Activated naive CD4-positive, alpha-beta T cell treated with anti-CD3 and anti-CD28 coated beads for 36 hours (primary cell): ENCODE data around the gene CT83. TPM values are rescaled to one million over a fixed set of nuclear protein-coding genes. Genes with fewer than 3 reads are reported as not detected.

ENCODE experiments used
- CTCF ChIA-PET: fragments of 350-600 bp; sonication (Branson Sonifier 250); formaldehyde crosslinking; loops from one replicate; lab custom pipeline; 2021; ENCODE audit warnings: antibody characterized with exemption; lab: Charles Lee
- DNase-seq: peaks from one replicate; pipeline ENCODE4 v3.0.0-alpha.2; 2020
- H3K27ac Mint-ChIP-seq: one replicate; pipeline ENCODE4 v1.8.0; 2021; ENCODE audit warnings: mild to moderate bottlenecking, mixed read lengths
- H3K27me3 Mint-ChIP-seq: one replicate; pipeline ENCODE4 v1.8.0; 2021; ENCODE audit warnings: low read depth, mixed read lengths
- H3K36me3 Mint-ChIP-seq: one replicate; pipeline ENCODE4 v1.8.0; 2021; ENCODE audit warnings: low read depth, mixed read lengths
- H3K4me1 Mint-ChIP-seq: one replicate; pipeline ENCODE4 v1.8.0; 2021; ENCODE audit warnings: low read depth, mixed read lengths
- H3K4me3 Mint-ChIP-seq: one replicate; pipeline ENCODE4 v1.8.0; 2021; ENCODE audit warnings: mild to moderate bottlenecking, moderate library complexity, mixed read lengths
- H3K9me3 Mint-ChIP-seq: one replicate; pipeline ENCODE4 v1.8.0; 2021; ENCODE audit warnings: mixed read lengths
- intact Hi-C: fragments of 100-400 bp; cut with micrococcal nuclease; formaldehyde crosslinking; loops from one replicate; pipeline ENCODE4 v1.15.1; 2023
- total RNA-seq, 2 experiments: library from RNA; stranded (reverse); gene quantifications; one replicate each; pipeline ENCODE4 v1.2.3, GENCODE V29; 2021

CT83 gene, protein sequence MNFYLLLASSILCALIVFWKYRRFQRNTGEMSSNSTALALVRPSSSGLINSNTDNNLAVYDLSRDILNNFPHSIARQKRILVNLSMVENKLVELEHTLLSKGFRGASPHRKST
- total RNA-seq: not detected

DNA sequence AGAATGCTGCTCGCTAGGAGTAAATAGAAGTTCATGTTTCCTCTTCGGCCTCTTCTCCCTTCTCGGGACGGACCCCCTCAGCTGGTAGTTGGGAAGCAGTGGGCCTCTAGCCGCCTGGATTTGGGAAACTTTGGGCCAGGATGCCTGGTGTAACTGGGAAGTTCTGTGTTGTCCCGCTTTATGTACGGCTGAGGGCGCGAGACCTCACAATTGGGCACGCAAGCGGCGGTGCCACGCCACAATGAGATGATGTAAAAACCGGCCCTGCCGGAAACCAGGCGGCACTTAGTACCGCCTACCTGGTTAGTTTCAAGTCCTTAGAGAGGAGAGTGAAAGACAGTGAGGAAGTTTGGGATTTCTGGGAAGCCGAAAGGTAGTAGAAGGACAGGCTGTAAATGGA lies at the start of gene CT83:
TSS of gene CT83 (minus strand) at position 155 of the 400 bp plus-strand sequence. CDS start at position 35, 120 bp downstream.
- Mint-ChIP-seq H3K27me3 (no peaks in the 10 kb centered on the region), H3K4me3 (no peak within 1 kb of the TSS), H3K36me3 (no peaks in the 10 kb centered on the region), H3K27ac (no peak within 1 kb of the TSS), H3K9me3 (no peaks in the 10 kb centered on the region), H3K4me1 (no peaks in the 10 kb centered on the region)
- DNase-seq: no peak
- CTCF ChIA-PET: no interaction called here
- intact Hi-C loops: no loop called here

DNA sequence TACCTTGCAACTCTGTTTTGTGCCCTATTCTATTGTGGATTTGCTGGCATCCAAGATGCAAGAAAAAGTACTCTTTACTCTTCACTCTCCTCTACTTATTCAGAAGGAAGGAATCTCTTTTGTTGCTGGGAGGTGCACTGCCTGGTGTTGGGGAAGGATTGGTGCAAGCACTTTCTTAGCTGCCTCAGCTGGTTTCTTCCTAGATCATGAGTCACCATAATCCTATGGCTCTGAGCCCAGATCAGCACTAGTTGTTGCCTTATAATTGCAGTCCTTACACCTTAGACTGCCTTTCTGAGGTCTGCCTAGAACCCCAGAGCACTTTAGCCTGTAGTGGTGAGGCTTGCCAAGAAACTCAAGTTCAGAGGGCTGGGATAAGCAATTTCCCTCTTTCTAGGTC lies 37.0 kb upstream of the CT83 start:
- no peaks in the 10 kb centered on the region for H3K36me3 Mint-ChIP-seq
- no peak overlapping the region for H3K4me3 Mint-ChIP-seq
- no peaks in the 10 kb centered on the region for H3K27me3 Mint-ChIP-seq
- CTCF ChIA-PET: no interaction called here
- intact Hi-C loops: no loop called here
- H3K4me1 Mint-ChIP-seq: no peaks in the 10 kb centered on the region
- DNase-seq: no peak
- peaks cover 1% of the 10 kb centered on the region for H3K9me3 Mint-ChIP-seq
- H3K27ac Mint-ChIP-seq: no peak overlapping the region

DNA sequence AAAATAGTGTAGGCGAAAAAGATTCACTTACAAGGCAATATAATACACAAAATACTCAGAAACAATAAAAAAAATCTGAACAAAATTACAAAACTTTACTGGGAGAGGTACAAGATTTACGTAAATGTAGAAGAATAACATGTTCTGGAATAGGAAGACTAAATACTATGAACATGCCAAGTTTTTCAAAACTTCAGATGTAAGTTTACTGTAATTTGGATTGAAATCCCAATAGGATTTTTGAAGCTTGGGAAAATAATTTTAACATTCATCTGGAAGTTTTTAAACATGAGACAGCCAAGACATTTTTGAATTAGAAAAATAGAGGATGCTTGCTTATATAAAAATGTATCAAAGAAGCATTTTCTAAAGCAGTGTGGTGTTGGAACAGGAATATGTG lies 30.5 kb upstream of the CT83 start:
- no peak overlapping the region for H3K4me3 Mint-ChIP-seq
- H3K4me1 Mint-ChIP-seq: no peaks in the 10 kb centered on the region
- no peak overlapping the region for H3K27ac Mint-ChIP-seq
- no peak for DNase-seq
- no peaks in the 10 kb centered on the region for H3K9me3 Mint-ChIP-seq
- no peaks in the 10 kb centered on the region for H3K36me3 Mint-ChIP-seq
- intact Hi-C loops: no loop called here
- no peaks in the 10 kb centered on the region for H3K27me3 Mint-ChIP-seq
- CTCF ChIA-PET: interaction anchor here (0.6 kb wide), 1 partner anchor 1168 kb away, joined by 3 read pairs; no protein-coding TSS in a partner anchor

DNA sequence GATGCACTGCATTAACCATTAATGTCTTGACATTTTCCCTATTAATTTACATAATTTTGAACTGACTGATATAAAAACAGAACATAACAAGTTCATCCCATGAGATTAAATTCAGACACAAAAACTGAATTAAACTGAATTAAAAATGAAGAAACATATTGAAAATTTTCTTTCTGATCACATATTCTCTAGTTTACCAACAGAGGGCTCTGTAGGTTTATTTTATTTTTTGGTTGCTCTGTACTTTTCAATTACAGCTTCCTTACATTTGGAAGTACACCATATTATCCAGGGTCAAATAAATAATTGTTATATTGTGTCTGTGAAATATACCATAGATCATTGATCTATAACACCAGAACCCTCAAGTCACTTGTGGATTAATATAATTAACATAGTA lies 27.3 kb upstream of the CT83 start:
- Mint-ChIP-seq H3K27me3 (no peaks in the 10 kb centered on the region), H3K9me3 (no peaks in the 10 kb centered on the region), H3K4me1 (no peaks in the 10 kb centered on the region), H3K27ac (no peak overlapping the region), H3K4me3 (no peak overlapping the region), H3K36me3 (no peaks in the 10 kb centered on the region)
- no peak for DNase-seq
- CTCF ChIA-PET: no interaction called here
- intact Hi-C loops: no loop called here

DNA sequence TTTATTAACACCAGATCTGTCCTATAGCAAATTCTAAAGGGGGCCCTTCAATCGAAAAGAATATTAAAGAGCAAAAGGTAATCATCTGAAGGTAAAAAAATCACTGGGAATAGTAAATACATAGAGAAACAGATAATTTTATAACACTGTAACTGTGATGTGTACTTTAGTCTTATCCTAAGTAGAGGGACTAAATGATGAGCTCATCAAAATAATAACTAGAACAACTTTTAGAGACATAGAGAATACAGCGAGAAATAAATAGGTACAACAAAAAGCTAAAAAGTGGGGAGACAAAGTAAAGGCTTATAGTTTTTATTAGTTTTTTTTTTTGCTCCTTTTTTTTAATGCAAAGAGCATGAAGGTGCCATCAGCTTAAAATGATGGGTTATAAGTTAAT lies 17.3 kb upstream of the CT83 start:
- no peak for DNase-seq
- Mint-ChIP-seq H3K36me3 (no peaks in the 10 kb centered on the region), H3K4me1 (no peaks in the 10 kb centered on the region), H3K27me3 (no peaks in the 10 kb centered on the region), H3K9me3 (no peaks in the 10 kb centered on the region), H3K4me3 (no peak overlapping the region), H3K27ac (no peak overlapping the region)
- CTCF ChIA-PET: no interaction called here
- intact Hi-C loops: no loop called here

DNA sequence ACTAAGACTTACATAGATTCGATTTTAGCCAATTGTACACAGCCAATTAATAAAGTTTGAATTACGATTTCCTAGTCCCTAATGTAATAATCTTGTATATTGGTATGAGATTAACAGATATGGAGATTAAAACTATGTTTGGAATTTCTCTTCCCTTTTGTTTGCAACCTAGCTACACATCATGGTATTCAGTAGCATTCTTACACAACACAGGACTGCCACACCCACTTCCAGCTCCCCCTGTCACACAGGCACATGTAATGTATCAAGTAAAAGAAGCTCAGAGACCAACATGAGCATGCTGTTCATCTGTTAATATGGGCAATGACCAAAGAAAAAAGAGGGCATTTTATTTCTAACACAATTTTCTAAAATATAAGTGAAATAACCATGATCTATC lies 13.6 kb downstream of the CT83 start:
- no peaks in the 10 kb centered on the region for H3K9me3 Mint-ChIP-seq
- no peaks in the 10 kb centered on the region for H3K4me1 Mint-ChIP-seq
- intact Hi-C loops: no loop called here
- CTCF ChIA-PET: no interaction called here
- no peak overlapping the region for H3K27ac Mint-ChIP-seq
- H3K4me3 Mint-ChIP-seq: no peak overlapping the region
- H3K36me3 Mint-ChIP-seq: no peaks in the 10 kb centered on the region
- DNase-seq: no peak
- H3K27me3 Mint-ChIP-seq: no peaks in the 10 kb centered on the region

DNA sequence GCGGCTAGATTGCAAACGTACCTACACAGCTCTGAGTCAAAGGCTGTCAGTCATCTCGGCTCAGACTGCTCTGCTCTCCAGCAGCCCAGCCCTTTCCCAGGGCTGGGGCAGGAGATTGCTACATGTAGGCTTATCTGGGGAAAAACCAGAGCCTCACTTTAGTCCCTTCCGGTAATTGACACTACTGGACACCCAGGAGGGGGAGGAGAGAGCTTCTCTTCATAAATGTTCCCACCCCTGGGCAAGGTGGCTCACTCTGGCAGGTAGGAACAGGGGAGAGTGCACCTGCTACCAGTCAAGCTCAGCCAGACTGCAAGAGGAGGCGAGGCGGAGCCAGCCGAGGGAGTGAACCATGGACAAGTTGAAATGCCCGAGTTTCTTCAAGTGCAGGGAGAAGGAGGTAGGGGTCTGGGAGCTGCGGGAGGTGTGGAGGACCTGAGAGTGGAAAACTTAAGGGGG lies 26.4 kb downstream of the CT83 start, which contains the start of gene SLC6A14:
TSS of gene SLC6A14 (plus strand) at position 249 of the 459 bp plus-strand sequence. CDS start at position 353, 104 bp downstream.
- CTCF ChIA-PET: no interaction called here
- no peak within 1 kb of the TSS for H3K4me3 Mint-ChIP-seq
- no peak for DNase-seq
- intact Hi-C loops: no loop called here
- no peaks in the 10 kb centered on the region for H3K36me3 Mint-ChIP-seq
- H3K9me3 Mint-ChIP-seq: no peaks in the 10 kb centered on the region
- no peaks in the 10 kb centered on the region for H3K27me3 Mint-ChIP-seq
- no peaks in the 10 kb centered on the region for H3K4me1 Mint-ChIP-seq
- H3K27ac Mint-ChIP-seq: no peak within 1 kb of the TSS

DNA sequence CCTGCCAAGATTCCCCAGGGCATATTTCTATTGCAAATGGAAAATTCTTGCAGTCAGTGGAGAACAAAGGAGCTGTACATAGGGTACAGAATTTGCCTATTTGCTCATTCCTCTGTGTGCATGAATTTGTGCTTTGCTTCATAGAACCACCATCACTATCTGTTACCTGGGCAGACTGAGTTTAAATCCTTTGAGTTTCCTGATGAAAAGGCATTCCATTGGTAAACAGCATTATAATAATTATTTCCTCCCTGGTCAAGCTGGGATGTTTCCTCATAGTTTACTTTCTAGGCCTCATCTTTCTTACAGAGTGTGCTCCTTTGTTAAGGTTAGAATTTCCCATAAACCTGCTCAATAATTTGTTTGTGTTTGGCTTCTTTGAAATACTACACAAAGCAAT lies 27.2 kb downstream of the CT83 start:
- DNase-seq: no peak
- CTCF ChIA-PET: no interaction called here
- H3K27ac Mint-ChIP-seq: no peak overlapping the region
- H3K9me3 Mint-ChIP-seq: no peaks in the 10 kb centered on the region
- no peaks in the 10 kb centered on the region for H3K4me1 Mint-ChIP-seq
- no peaks in the 10 kb centered on the region for H3K27me3 Mint-ChIP-seq
- intact Hi-C loops: no loop called here
- H3K36me3 Mint-ChIP-seq: no peaks in the 10 kb centered on the region
- no peak overlapping the region for H3K4me3 Mint-ChIP-seq

DNA sequence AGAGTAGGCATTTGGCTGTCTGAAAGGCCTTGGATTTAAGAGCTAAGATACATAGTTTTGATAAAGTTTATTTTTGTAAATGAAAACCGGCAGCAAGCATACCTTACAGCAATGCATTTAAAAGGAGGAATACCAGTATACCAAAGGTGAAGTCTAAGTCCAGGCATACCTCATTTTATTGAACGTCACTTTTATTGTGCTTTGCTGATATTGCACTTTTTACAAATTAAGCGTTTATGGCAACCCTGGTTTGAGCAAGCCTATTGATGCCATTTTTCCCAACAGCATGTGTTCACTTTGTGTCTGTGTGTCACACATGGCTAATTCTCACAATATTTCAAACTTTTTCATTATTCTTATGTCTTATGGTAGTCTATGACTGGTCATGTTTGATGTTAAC lies 34.8 kb downstream of the CT83 start:
- Mint-ChIP-seq H3K27ac (no peak overlapping the region), H3K36me3 (no peaks in the 10 kb centered on the region), H3K4me3 (no peak overlapping the region), H3K27me3 (no peaks in the 10 kb centered on the region), H3K4me1 (no peaks in the 10 kb centered on the region), H3K9me3 (no peaks in the 10 kb centered on the region)
- CTCF ChIA-PET: no interaction called here
- intact Hi-C loops: no loop called here
- no peak for DNase-seq

DNA sequence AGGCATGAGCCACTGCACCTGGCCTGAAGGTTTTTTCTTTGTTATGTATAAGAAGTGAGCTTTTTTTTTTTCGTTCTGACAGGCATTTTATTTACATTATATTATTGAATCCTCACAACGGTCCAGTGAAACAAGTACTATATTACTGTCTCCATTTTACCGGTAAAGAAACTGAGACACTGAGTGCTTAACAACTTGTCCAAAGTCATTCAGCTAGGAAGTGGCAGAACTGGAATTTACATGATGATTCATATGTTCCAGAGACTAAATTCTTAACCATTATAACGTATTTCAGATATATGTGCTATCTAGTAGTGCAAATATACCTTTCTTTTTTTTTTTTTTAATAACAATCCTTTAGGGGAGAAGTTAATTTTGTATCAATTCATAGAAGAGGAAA lies 44.8 kb downstream of the CT83 start:
- Mint-ChIP-seq H3K4me3 (no peak overlapping the region), H3K4me1 (no peaks in the 10 kb centered on the region), H3K27me3 (no peaks in the 10 kb centered on the region), H3K9me3 (no peaks in the 10 kb centered on the region), H3K27ac (no peak overlapping the region), H3K36me3 (no peaks in the 10 kb centered on the region)
- intact Hi-C loops: no loop called here
- DNase-seq: no peak
- CTCF ChIA-PET: no interaction called here

DNA sequence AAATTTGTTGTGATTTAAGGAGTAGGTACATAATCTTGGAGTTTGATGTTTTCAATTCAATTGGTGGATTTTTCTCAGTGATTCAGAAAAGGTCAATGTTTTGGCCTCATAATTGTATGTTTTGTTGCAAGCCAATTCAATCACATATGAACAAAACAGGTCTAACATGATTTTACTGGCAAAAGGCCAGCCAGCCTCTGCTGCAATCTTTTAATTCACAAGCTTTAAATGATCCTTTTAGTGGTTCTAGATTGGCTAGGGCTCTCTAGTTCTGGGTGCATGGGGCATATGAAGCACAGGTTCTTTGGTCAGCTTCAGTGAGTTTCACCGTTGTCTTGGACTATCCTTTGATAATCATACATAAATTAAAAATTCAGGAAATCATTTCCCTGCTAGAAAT lies 45.6 kb downstream of the CT83 start:
- Mint-ChIP-seq H3K27ac (no peak overlapping the region), H3K4me3 (no peak overlapping the region), H3K27me3 (no peaks in the 10 kb centered on the region), H3K4me1 (no peaks in the 10 kb centered on the region), H3K36me3 (no peaks in the 10 kb centered on the region), H3K9me3 (no peaks in the 10 kb centered on the region)
- intact Hi-C loops: no loop called here
- DNase-seq: no peak
- CTCF ChIA-PET: no interaction called here

DNA sequence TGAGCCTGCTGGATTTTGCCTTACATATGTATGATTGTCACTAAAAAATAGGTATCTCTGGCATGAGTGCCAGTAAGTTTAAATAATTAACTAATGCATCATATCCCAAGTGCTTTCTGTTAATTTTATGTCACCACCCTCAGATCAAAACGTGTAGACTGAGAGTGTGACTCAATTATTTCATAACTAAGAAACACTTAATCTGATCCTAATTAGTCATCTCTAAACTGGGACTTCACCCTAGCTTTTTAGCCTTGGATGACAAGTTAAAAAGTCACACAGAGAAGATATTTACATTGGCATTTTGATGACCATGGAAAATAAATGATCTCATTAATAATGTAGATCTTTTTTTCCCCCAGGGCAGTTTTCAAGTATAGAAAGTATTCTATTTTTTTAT lies 49.5 kb downstream of the CT83 start:
- Mint-ChIP-seq H3K27me3 (no peaks in the 10 kb centered on the region), H3K27ac (no peak overlapping the region), H3K36me3 (no peaks in the 10 kb centered on the region), H3K9me3 (no peaks in the 10 kb centered on the region), H3K4me3 (no peak overlapping the region), H3K4me1 (no peaks in the 10 kb centered on the region)
- DNase-seq: no peak
- CTCF ChIA-PET: no interaction called here
- intact Hi-C loops: no loop called here
